RWPE1 (cell line): ENCODE measurements around the gene NOX4.
"Not testable (repeated sequence)": the region's sequence is repeated elsewhere in the genome, so short reads cannot be mapped to it uniquely, and the experiment has no call there.

Experiments
- CTCF ChIA-PET: fragments of 350-600 bp; sonication (Branson Sonifier 250); formaldehyde crosslinking; extraction: SDS; loops from one replicate; lab custom pipeline; 2021; lab: Yijun Ruan, JAX
- POLR2A ChIA-PET: fragments of 400-600 bp; formaldehyde crosslinking; extraction: SDS; loops from one replicate; lab custom pipeline; 2020; ENCODE audit warnings: antibody characterized with exemption; ENCODE audit not compliant: low non-redundant PET; lab: Yijun Ruan, JAX
- DNase-seq: peaks from one replicate; pipeline ENCODE4 v3.0.0; 2012; ENCODE audit warnings: low spot score
- H3K27ac ChIP-seq: fragments of 450-650 bp; 2 replicates; pipeline ENCODE4 v1.5.1; 2017
- CTCF ChIP-seq: fragments of 450-650 bp; conservative IDR thresholded peaks from 2 replicates; pipeline ENCODE4 v1.5.1; 2017; ENCODE audit warnings: low read depth, mild to moderate bottlenecking

The NOX4 gene

GRCh38 chr11:89405629-89406028 is 85.5 kb downstream of the NOX4 start:
- ChIA-PET POLR2A (no interaction called here), CTCF (interaction anchor here (0.6 to 0.7 kb wide), 4 partner anchors 74 to 754 kb away, joined by 3 to 6 read pairs (median 4); no protein-coding TSS in a partner anchor)
- peak; percentile 5 for DNase-seq
- H3K27ac ChIP-seq, result no peak overlapping the region
- peak; percentile 32 for TF ChIP-seq CTCF

- CTCF ChIA-PET, DNase-seq, H3K27ac ChIP-seq, POLR2A ChIA-PET: not testable (repeated sequence)
These were observed 99.5 kb downstream of the NOX4 start for GRCh38 chr11:89391654-89392053.

- DNase-seq, POLR2A ChIA-PET, CTCF ChIA-PET, H3K27ac ChIP-seq: not testable (repeated sequence)
These were observed 103.7 kb downstream of the NOX4 start for GRCh38 chr11:89387501-89387900.

GRCh38 chr11:89382986-89383385 is 108.2 kb downstream of the NOX4 start:
- CTCF ChIA-PET, DNase-seq, POLR2A ChIA-PET: not testable (repeated sequence)
- H3K27ac ChIP-seq, result peak overlapping the region; percentile 30; the same call in 1 of the 2 replicates

- POLR2A ChIA-PET, result no interaction called here
- no peak for TF ChIP-seq CTCF
- CTCF ChIA-PET, result no interaction called here
- peak; percentile 77 for DNase-seq
- peak overlapping the region; percentile 88 for H3K27ac ChIP-seq
These were observed 110.1 kb downstream of the NOX4 start for GRCh38 chr11:89381094-89381493.

GRCh38 chr11:89379976-89380771 is 111.0 kb downstream of the NOX4 start:
- POLR2A ChIA-PET, DNase-seq, H3K27ac ChIP-seq: not testable (repeated sequence)
- CTCF ChIA-PET, result interaction anchor here (0.6 kb wide), 1 partner anchor 10 kb away, joined by 3 read pairs; no protein-coding TSS in a partner anchor

GRCh38 chr11:89378986-89379385 is 112.2 kb downstream of the NOX4 start:
- POLR2A ChIA-PET, H3K27ac ChIP-seq, CTCF ChIA-PET, DNase-seq: not testable (repeated sequence)

GRCh38 chr11:89369356-89369755 is 121.8 kb downstream of the NOX4 start:
- POLR2A ChIA-PET, DNase-seq, H3K27ac ChIP-seq: not testable (repeated sequence)
- CTCF ChIA-PET, result interaction anchor here (0.5 kb wide), 1 partner anchor 11 kb away, joined by 3 read pairs; no protein-coding TSS in a partner anchor

- CTCF ChIA-PET, result interaction anchor here (0.6 kb wide), 1 partner anchor 32 kb away, joined by 3 read pairs; no protein-coding TSS in a partner anchor
- DNase-seq, H3K27ac ChIP-seq, POLR2A ChIA-PET: not testable (repeated sequence)
These were observed 126.3 kb downstream of the NOX4 start for GRCh38 chr11:89364856-89365255.

GRCh38 chr11:89361734-89362133 is 129.4 kb downstream of the NOX4 start:
- TF ChIP-seq CTCF, result no peak
- ChIA-PET CTCF (no interaction called here), POLR2A (no interaction called here)
- DNase-seq, result no peak
- no peak overlapping the region for H3K27ac ChIP-seq

GRCh38 chr11:89359208-89359607 is 132.0 kb downstream of the NOX4 start:
- POLR2A ChIA-PET, DNase-seq, H3K27ac ChIP-seq, CTCF ChIA-PET: not testable (repeated sequence)
